Left hindlimb (tissue), 1 donor: ENCODE measurements around the gene ATOH8.
"Not testable (repeated sequence)": the region's sequence is repeated elsewhere in the genome, so short reads cannot be mapped to it uniquely, and the experiment has no call there.

Source experiments
- DNase-seq: peaks from one replicate; pipeline ENCODE4 v3.0.0-alpha.2; 2018

Gene ATOH8

DNA sequence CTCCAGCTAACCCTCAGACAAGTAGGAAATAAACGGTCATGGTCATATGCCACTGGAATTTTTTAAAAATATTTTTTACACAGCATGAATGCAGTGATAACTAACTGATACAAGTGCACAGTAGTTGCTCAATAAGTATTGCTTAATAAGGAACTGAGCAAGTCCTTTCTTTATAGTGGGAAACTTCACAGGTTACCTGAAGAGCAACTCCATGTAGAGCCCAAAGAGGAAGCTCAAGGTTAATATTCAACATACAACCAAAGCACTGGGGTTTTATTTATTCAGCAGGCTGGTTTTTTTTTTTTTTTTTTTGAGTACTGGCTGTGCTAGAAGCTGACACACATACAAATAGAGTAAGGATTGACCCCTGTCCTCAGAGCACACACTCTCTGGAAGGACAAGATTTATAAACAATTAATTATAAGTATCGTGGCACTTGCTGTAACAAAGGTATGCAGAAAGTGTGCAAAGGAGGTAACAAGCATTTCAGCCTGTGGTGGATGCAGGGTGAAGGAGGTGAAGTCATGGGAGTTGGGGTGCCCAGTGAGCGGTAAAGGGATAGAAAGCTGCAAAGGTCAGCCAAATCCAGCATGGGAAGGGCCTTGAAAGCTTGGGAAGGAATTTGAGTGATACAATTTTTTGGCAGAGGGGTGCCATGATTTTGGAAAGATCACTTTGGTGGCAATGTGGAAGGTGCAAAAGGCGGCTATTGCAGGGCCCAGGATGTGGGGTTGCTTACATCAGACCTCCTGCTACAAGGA is 52.7 kb downstream of the ATOH8 start:
- no peak for DNase-seq

DNA sequence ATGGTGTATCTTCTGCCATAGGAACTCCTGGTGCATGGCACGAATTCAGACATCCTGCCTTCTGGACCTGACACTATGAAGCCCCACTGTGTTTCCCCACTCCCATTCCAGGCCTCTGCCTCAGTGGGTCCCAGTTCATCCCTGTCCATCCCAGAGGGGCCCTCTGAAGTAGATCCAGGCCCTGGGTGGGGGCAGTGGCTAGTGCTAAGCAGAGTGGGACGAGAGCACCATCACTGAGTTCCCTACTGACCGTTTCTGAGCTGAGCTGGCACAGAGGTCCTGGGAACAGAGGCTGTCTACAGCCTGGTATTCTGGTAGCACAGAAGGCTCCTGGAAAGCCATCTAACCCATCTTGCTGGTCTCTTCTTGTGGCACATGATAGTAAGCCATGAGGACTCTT is 54.0 kb downstream of the ATOH8 start:
- no peak for DNase-seq

GRCh38 chr2:85810371-85811179 is 56.8 kb downstream of the ATOH8 start:
- no peak for DNase-seq

GRCh38 chr2:85811180-85812093 is 57.6 kb downstream of the ATOH8 start:
- peak; percentile 85 for DNase-seq

GRCh38 chr2:85812094-85812735 is 58.4 kb downstream of the ATOH8 start:
- no peak for DNase-seq

DNA sequence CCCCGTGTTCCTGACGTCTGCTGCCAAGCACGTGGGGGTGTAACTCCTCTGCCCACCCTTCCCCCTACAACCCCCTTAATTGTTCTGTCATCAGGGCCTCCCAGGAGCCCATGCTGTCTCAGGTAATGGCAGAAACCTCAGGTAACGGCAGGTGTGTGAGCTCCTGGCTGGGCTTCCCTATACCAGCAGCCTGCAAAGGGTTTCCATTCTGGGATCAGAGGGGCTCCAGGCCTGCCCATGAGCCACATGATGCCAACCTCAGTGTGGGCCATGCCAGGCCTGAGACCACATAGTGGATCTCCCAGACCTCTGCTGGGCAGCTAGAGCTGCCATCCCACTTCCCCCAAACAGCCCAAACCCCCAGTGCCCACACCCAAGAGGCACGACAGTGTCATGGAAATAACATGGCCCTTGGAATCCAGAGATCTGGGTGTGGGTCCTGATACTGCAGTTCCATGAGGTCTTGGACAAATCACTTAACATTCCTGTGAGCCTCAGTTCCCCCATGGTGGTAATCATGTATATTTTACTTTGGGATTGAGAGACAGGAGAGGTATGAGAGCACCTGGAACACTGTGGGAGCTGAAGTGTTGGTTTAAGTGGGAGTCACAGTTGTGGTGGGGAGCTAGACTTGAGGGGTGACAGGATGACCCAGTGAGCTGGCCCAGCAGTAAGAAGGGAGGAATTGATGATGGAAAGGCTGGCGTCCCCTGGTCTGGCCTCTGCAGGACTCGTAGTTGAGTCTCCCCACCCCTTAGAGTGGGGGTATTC is 59.6 kb downstream of the ATOH8 start:
- no peak for DNase-seq

- peak; percentile 91 for DNase-seq
These were observed 60.4 kb downstream of the ATOH8 start for GRCh38 chr2:85813982-85814801.

DNA sequence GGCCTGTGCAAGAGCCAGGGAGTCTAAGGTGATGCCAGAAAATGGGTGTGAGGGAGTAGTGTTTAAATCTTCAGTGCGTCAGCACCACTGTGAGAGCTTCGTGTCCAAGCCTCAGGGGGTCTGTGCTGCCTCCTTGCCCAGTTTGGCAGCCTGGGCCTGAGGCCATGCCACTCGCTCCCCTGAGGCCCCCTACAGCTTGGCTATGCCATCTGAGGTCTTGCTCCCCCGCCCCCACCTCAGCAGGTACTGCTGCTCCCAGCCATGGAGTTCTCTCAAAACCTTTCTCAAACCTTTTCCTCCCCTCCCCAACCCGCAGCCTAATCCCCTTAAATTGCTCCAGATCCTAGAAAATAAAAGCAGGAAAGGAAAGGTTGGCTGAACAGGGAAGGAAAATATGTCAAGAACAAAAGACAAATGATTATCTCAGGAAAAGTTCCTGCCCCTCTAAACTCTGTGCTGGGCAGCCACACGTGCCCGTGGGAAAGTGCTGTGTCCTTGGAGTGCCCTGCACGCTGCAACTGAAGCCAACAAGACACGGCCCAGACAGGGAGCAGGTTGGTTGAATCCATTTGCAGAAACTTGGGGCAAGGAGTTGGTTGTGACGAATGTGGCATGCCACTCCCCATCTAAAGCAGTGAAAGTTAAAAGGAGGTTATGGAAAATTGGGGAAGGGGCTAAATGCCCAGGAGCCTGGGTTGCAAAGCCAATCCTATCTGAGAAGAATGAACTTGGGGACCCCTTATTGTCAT is 61.2 kb downstream of the ATOH8 start:
- DNase-seq, result no peak

DNA sequence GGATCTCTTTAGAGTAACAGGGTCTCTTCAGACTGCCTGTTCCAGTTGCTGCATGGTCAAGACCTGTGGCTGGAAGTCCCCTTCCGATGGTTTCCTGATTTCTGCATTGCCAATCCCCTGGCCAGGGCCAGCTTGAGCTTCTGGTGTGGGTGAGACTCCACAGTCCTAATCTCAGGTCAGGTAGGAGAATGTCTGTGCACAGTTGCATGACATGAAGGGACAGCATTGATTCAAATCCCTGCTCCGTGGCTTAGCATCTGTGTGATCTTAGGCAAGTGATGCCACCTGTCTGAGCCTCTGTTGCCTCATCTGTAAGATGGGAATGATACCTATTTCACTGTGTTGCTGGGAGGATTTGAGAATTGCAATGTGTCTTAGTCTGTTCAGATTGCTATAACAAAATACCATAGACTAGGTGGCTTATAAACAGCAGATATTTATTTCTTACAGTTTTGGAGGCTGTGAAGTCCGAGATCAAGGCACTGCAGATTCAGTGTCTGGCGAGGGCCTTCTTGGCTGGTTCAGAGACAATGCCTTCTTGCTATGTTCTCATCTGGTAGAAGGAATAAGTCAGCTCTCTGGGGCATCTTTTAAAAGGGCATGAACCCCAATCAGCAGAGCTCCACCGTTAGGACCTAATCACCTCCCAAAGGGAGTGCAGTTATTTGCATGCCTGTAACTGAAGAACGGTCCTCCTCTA is 66.2 kb downstream of the ATOH8 start:
- no peak for DNase-seq

GRCh38 chr2:85822766-85823165 is 69.0 kb downstream of the ATOH8 start:
- no peak for DNase-seq

DNA sequence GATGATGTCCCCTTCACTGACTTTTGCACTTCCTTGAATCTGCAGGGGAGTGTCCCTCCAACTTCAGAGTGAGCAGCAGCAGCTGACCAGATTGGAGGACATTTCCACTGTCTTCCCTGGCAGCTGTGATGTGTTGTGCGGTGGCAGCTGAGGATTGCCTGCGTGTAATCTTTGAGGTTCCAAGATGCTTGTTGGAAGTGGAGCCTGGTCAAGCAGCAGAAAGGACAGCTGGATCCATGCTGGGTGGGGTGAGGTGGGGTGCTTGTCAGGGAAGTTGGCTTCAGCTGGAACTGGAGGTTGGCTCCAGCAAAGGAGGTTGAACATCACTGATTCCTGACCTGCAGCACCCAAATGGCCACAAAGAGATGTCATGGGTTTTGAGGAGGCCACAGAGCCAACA is 70.2 kb downstream of the ATOH8 start:
- no peak for DNase-seq

DNA sequence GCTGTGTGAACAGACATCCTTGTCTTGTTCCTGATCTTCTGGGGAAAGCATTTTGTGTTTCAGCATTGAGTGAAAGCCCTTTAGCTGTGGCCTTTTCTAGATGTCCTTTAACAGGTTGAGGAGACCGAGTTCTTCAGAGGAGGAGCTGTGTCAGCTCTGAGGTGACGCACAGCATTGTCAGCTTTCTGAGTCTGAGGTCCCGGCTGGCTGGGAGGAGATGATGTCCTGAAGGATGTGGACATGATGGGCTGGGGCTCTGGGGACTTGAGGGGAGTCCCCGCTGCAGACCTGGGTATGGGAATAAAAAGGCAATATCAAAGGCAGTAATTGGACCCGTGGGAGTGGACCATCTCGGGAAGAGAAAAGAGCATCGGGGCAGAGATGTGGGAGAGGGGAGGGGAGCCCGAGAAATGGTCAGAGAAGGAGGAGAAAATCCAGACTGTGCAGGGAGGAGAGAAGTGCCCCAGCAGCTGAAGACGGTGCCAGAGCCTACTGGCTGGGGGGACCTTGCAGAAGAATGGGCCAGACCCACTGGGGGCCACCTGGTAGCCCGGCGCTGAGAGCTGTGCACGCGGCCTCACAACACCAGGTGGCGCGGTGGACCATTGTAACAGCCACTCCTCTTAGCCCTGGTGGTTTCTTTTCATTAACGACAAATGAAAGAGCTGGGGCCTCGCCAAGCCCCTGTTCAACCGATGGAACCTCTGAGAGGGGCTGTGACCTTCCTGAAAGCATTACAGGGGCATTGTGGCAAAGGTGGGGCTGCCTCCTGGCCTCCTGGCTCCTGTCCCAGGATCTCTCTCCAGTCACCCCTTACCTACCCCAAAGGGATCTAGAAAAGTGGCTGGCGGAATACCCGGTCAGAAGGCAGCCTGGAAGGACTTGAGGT is 73.4 kb downstream of the ATOH8 start:
- DNase-seq, result peak; percentile 79

DNA sequence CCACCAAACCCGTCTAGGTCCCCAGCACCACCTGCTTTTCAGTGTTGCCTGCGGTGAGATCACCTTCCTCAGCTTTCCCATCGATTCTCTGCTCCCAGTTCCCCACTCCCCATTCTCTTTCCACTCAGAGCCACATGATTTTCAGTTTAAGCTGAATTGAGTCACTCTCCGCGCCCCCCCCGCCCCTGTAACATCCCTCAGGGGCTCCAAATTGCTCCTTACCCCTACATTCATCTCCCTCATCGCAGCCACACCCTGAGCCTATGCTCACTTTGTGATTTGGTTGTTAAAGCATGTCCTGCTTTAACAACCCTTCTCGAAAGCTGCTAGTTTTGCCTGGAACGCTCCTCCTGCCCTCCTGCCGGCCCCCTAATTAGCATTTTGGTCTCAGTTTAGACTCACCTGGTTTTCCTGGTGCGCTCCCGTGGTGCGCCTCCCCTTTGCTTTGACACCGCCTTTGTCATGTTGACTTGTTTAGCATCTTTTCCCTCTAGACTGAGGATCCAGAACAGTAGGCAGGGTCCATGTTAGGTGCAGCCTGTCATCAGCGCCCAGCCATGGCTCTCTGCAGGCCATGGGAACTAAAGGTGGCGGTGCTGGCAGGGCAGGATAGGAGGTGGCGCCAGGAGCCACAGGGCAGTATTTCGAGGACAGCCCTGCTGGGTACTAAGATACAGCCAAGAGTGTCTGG is 74.2 kb downstream of the ATOH8 start:
- no peak for DNase-seq

DNA sequence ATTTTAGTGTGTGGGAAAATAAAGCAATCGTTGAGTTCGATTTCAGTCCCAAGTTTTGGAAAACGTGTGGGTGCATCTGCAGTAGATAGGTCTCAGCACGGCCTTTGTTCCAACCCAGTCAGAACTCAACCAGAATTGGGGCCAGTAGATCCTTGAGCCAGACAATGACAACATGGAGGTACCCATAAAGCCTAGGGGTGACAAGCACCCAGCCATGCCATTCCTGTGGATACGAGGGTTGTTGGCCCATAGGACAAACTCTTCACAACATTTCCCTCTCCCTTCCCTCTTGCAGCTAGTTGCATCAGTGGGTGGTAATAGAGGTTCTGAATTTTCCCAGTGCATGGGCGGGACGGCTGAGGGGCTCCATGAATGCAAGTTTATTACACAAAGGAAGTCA is 74.9 kb downstream of the ATOH8 start:
- DNase-seq, result no peak

DNA sequence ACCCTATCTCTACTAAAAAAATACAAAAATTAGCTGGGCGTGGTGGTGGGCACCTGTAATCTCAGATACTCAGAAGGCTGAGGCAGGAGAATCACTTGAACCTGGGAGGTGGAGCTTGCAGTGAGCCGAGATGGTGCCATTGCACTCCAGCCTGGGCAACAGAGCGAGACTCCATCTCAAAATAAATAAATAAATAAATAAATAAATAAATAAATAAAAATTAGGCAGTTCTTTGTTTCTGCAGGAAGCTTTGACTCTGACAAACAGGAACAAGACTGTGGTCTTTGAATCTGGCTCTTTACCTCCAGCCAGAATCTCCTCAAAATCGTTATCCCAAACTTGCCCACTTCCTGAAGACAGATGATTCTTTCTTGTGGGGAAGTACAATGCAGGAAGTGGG is 75.6 kb downstream of the ATOH8 start:
- DNase-seq, result not testable (repeated sequence)

DNA sequence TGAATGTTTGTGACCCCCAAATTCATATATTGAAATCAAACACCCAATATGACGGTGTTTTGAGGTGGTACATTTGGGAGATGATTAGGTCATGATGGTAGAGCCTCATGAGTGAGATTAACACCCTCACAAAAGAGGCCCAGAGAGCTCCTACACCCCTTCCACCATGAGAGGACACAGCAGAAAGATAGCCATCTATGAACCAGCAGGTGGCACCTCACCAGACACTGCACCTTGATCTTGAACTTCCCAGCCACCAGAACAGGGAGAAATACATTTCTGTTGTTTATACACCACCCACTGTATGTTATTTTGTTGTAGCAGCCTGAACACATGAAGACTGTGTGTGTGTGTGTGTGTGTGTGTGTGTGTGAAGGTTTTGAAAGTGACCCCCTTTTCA is 76.9 kb downstream of the ATOH8 start:
- no peak for DNase-seq

GRCh38 chr2:85831735-85832134 is 77.9 kb downstream of the ATOH8 start:
- DNase-seq, result no peak

- no peak for DNase-seq
These were observed 80.7 kb downstream of the ATOH8 start for GRCh38 chr2:85834466-85834865.
